HG03442 (cell line): ENCODE results near the gene KIF20B.
"Not testable (repeated sequence)": the region's sequence is repeated elsewhere in the genome, so short reads cannot be mapped to it uniquely, and the experiment has no call there.

Experiments used
- ATAC-seq: cut with Tn5 transposase; IDR thresholded peaks from one replicate; pipeline ENCODE4 v1.9.1; 2021; ENCODE audit warnings: mild to moderate bottlenecking, moderate library complexity; ENCODE audit not compliant: unreplicated experiment

Gene KIF20B

GRCh38 chr10:89776665-89777064, 75.3 kb downstream of the KIF20B start:
- ATAC-seq = no peak

- no peak for ATAC-seq
Observed at GRCh38 chr10:89782470-89782869, 81.1 kb downstream of the KIF20B start.

DNA sequence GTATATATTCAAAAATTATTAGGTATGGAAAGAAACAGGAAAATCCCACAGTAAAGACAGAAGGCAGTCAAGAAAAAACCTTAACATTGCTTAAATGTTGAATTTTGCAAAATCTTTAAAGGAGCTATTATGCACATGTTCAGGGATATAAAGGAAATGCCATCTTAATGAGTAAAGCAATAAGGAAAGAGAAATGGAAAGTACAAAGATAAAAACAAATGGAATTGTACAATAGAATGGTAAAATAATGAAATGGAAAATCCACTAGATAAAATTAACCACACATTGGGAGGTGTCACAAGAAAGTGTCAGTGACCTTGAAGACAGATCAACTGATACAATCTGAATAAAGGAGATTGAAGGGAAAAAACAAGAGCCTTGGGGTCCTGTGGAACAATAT, 82.0 kb downstream of the KIF20B start:
- ATAC-seq = no peak

GRCh38 chr10:89785095-89785494, 83.7 kb downstream of the KIF20B start:
- no peak for ATAC-seq

GRCh38 chr10:89789188-89789877, 87.9 kb downstream of the KIF20B start:
- no peak for ATAC-seq

DNA sequence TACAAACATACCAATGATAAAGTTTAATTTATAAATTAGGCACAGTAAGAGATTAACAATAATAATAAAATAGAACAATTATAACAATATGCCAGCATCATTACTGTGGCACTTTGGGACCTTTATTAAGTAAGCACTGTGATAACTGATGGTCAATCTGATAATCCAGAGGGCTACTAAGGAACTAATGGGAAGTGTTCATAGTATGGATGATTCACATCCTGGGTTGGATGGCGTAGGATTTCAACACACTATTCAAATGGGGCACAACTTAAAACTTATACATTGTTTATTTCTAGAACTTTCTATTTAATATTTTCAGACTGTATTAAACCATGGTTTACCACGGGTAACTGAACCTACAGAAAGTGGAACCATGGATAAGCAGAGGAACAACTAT, 90.8 kb downstream of the KIF20B start:
- no peak for ATAC-seq

DNA sequence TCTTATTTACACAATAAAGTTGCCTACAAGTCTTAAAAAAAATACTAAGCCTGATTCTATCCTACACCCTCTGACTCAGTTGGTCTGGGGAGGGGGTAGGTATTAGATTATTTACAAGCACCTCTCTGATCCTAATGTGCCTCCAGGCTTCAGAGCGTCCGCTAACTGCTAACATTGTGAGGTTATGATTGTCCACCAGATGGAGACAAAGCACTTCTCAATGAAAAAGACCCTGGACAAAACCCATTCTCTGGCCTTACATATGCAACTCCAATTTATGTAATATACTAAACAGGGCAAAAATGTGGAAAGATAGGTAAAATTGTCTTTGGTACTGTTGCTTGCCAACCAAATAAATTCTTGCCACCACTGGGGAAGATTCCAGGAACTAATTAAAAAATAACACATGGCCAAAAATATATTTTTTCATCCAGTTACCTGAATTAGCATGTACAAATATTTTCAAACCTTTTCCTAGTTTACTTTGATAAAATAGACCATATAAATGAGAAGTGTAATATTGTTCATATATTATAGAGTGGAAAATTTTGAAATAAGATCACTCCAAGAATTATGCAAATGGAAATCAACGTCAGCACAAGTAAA, 92.4 kb downstream of the KIF20B start:
- ATAC-seq = peak; percentile 75

DNA sequence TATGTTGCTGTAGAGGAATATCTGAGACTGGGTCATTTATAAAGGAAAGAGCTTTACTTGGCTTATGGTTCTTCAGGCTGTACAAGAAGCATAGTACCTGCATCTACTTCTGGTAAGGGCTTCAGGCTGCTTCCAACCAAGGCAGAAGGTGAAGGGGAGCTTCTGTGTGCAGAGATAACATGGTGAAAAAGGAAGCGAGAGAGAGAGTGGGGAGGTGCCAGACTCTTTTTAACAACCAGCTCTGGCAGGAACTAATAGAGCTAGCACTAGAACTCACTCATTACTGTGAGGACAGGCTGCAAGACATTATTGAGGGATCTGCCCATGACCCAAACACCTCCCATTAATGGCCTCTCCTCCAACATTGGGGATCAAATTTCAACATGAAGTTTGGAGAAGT, 94.5 kb downstream of the KIF20B start:
- no peak for ATAC-seq

DNA sequence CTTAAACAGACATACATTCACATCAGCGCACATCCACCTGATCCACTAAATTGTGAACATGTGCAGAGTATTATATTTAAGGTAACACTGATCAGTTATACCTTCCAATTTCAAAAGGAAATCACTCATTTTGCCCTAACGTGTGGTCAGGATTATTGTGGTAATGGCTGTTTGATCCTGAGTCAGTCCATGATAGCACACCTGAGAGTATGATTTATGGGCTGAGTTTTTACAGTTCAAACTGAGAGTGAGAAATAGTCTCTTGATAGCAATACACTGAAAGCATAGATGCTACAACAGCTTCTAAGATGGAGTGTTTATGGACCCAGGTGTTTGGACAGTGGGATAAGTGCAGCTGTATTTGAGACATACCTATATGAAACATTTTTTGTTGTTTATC, 96.7 kb downstream of the KIF20B start:
- ATAC-seq = no peak

DNA sequence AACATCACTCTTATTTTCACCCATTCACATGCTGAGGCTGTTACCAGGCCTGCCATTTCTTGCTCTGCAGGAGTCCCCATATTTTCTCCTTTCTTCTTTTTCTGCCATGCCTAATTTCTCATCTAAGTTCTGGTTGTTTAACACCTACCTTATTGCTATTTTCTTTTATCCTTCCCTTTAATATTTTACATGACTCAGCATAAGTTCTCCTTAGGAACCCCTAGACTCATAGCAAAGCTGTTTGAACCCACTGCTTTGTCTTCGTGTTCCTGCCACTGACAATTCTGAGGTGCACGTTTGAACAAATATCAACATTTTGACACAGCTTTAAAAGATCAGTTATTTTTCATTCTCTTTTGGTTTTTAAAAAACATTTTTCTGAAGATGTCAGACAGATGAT, 98.2 kb downstream of the KIF20B start:
- ATAC-seq = no peak

DNA sequence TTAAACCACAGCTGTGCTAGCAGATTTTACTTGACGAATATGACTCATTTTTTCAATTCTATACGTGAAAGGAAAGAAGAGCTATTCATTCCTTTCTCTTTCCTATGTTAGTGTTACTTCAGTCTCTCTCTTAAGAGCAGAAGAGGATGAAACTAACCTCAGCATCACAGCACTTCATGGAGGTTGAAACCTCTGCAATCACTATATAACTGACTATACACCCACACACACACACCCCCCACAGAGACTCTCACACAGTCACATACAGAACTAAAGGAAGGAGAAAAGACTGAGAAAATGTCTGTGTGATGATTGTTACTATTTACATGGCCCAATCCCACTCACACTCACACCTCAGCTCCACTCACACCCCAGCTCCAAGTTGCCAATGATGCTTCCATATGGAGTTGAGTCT, 104.2 kb downstream of the KIF20B start:
- ATAC-seq = peak; percentile 92

DNA sequence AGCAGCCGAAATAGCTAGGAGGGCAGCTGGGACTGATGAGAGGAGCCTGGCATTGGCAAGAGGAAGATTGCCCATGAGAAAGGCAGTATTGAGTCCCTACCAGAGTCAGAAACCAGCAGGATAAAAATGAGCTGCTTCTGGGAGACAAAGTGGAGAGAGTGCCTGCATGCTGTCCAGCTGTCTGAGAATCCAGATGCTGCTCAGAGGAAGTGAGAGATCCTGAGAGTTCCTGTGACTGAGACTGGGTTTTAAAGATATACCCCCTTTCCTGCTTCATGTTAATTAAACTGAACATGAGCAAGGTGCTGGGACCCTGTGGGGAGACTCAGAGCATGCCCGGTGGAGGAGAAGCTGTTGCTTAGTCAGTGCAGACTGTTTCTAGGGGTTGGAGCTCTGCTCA, 107.5 kb downstream of the KIF20B start:
- no peak for ATAC-seq

- no peak for ATAC-seq
Observed at GRCh38 chr10:89809766-89810165, 108.4 kb downstream of the KIF20B start.

- ATAC-seq = no peak
Observed at GRCh38 chr10:89810908-89811525, 109.6 kb downstream of the KIF20B start.

- no peak for ATAC-seq
Observed at GRCh38 chr10:89813546-89813945, 112.2 kb downstream of the KIF20B start.

DNA sequence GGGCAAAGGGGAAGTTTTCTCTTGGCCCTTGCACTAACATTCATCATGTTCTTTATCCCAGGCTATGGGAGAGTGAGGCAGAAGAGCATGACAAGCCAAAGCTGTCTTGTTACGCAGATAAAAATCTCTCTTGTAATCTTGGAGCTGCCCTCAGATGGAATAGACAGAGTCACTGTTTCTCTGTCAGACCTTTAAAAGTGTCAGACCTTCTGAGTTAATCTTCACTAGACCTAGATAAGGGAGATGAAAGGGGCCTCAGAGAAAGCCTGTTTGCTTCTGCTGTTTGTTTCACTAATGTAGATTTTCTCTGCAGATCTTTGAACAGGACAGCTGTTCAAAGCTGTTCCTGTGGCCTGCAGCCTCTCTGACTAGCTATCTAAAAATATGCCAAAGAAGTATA, 112.9 kb downstream of the KIF20B start:
- no peak for ATAC-seq

DNA sequence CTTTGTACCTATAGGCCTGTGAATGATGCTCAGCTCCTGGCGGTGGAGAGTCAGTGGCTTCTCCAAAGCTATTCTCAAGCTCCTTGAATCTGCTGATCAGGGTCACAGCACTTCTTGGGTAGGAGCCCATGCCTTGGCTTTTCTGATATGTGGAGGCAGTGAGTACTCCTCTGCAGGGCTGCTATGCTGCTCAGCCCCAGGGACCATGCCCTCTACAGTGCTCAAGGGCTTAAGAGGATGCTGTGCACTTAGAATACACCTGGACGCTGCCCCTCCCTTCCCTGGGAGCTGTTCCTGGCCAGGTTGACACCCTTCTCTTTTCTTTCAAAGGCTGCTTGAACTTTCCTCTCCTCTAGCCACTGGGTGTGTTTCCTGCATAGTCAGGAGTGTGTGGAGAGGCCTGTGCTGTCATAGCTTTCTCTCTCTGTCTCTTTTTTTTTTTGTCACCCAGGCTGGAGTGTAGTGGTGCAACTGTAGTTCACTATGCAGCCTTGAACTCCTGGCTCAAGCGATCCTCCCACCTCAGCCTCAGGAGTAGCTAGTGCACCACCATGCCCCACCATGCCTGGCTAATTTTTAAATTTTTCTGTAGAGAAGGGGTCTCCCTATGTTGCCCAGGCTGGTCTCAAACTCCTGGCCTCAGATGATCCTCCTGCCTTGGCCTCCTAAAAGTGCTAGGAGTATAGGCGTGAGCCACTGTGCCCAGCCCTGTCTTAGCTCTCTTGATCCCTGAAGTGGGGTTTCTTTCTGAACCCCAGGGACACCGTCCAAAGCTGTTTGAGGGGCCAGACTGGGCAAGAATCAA, 113.9 kb downstream of the KIF20B start:
- no peak for ATAC-seq

- ATAC-seq = not testable (repeated sequence)
Observed at GRCh38 chr10:89819008-89819407, 117.6 kb downstream of the KIF20B start.
